ENCODE results near the gene ERICH6B. TPM values are rescaled to one million over a fixed set of nuclear protein-coding genes. Genes with fewer than 3 reads are reported as not detected.

ERICH6B gene
- total RNA-seq, 1 experiment from 2014 or later: not detected

- Histone ChIP-seq H3K27ac (ENCODE audit: low read length) (peak overlapping the region; percentile 19; the same call in 1 of the 2 replicates), H3K36me3 (ENCODE audit: insufficient read depth, low read length) (peaks cover 43% of the 10 kb centered on the region), H3K4me1 (ENCODE audit: low read length) (peaks cover 10% of the 10 kb centered on the region), H3K9me3 (ENCODE audit: low read length) (no peaks in the 10 kb centered on the region), H4K20me1 (ENCODE audit: insufficient read depth, low read depth, low read length) (no peaks in the 10 kb centered on the region), H3K9me2 (replicated peaks; ENCODE audit: insufficient read depth, low read length) (no peaks in the 10 kb centered on the region), H3K4me2 (ENCODE audit: low read depth, low read length, poor library complexity, severe bottlenecking) (no peak overlapping the region), H2AFZ (ENCODE audit: low read length) (no peak overlapping the region), H3K9ac (ENCODE audit: low read length) (no peak overlapping the region), H3K4me3 (ENCODE audit: low read length) (no peak overlapping the region), H3K79me2 (ENCODE audit: low read length) (peaks cover 13% of the 10 kb centered on the region), H3K27me3 (ENCODE audit: low read length) (no peaks in the 10 kb centered on the region)
- no peak for DNase-seq
These were observed 114.4 kb downstream of the ERICH6B start for GRCh38 chr13:45501175-45501526.

GRCh38 chr13:45500492-45501174 is 114.9 kb downstream of the ERICH6B start:
- Histone ChIP-seq H3K4me2 (ENCODE audit: low read depth, low read length, poor library complexity, severe bottlenecking) (no peak overlapping the region), H3K9ac (ENCODE audit: low read length) (no peak overlapping the region), H3K36me3 (ENCODE audit: insufficient read depth, low read length) (peaks cover 43% of the 10 kb centered on the region), H3K4me1 (ENCODE audit: low read length) (peaks cover 10% of the 10 kb centered on the region), H3K27ac (ENCODE audit: low read length) (peak overlapping the region; percentile 19; the same call in 1 of the 2 replicates), H2AFZ (ENCODE audit: low read length) (no peak overlapping the region), H3K9me3 (ENCODE audit: low read length) (no peaks in the 10 kb centered on the region), H3K79me2 (ENCODE audit: low read length) (peaks cover 13% of the 10 kb centered on the region), H3K27me3 (ENCODE audit: low read length) (no peaks in the 10 kb centered on the region), H3K9me2 (replicated peaks; ENCODE audit: insufficient read depth, low read length) (no peaks in the 10 kb centered on the region), H4K20me1 (ENCODE audit: insufficient read depth, low read depth, low read length) (no peaks in the 10 kb centered on the region), H3K4me3 (ENCODE audit: low read length) (no peak overlapping the region)
- DNase-seq: no peak

DNA sequence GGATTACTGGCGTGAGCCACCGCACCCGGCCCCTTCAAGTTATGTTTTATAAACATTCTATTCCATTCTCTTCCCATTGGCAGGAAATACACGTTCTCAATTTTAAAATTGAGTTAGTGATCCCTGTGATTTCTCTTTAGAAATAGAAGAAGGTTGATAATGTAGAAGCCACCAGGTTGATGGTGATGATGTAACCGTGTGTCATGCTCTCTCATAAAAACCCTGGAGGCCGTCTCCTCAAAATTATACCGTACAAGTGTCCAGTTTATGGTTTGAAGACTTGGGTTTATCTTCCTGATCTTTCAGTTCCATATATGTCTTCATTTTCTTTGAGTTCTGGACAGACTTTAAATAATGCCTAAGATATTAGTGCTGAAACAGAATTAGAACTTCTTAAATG is 118.6 kb downstream of the ERICH6B start:
- peaks cover 9% of the 10 kb centered on the region for H3K79me2 ChIP-seq (ENCODE audit: low read length)
- DNase-seq: no peak
- peaks cover 35% of the 10 kb centered on the region for H3K36me3 ChIP-seq (ENCODE audit: insufficient read depth, low read length)
- no peaks in the 10 kb centered on the region for H3K9me2 ChIP-seq (replicated peaks; ENCODE audit: insufficient read depth, low read length)
- no peak overlapping the region for H3K9ac ChIP-seq (ENCODE audit: low read length)
- H3K4me2 ChIP-seq (ENCODE audit: low read depth, low read length, poor library complexity, severe bottlenecking): no peak overlapping the region
- H2AFZ ChIP-seq (ENCODE audit: low read length): no peak overlapping the region
- H3K27me3 ChIP-seq (ENCODE audit: low read length): no peaks in the 10 kb centered on the region
- no peak overlapping the region for H3K4me3 ChIP-seq (ENCODE audit: low read length)
- no peaks in the 10 kb centered on the region for H3K9me3 ChIP-seq (ENCODE audit: low read length)
- peaks cover 10% of the 10 kb centered on the region for H3K4me1 ChIP-seq (ENCODE audit: low read length)
- H3K27ac ChIP-seq (ENCODE audit: low read length): no peak overlapping the region
- no peaks in the 10 kb centered on the region for H4K20me1 ChIP-seq (ENCODE audit: insufficient read depth, low read depth, low read length)

DNA sequence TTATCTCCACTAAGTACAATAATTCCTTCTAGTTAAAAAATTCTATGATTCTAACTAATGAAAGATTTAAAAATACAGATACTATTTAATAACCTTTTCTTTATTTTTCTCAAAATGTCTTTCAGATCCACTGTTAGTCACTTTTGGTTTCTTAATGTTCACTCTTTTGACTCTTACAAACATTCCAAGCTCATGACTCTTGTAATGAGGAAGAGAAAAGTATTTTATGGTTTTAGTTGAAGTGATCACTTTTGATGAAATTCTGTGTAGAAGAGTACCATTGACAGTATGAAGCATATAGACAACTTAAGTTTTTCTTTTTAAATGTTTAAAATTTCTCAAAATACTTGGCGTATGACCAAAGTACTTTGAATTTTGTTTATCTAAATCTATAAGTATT is 123.0 kb downstream of the ERICH6B start:
- Histone ChIP-seq H3K27me3 (ENCODE audit: low read length) (no peaks in the 10 kb centered on the region), H3K4me3 (ENCODE audit: low read length) (no peak overlapping the region), H4K20me1 (ENCODE audit: insufficient read depth, low read depth, low read length) (no peaks in the 10 kb centered on the region), H3K36me3 (ENCODE audit: insufficient read depth, low read length) (peaks cover 25% of the 10 kb centered on the region; the same call in 1 of the 2 replicates), H3K9me2 (replicated peaks; ENCODE audit: insufficient read depth, low read length) (no peaks in the 10 kb centered on the region), H3K9me3 (ENCODE audit: low read length) (no peaks in the 10 kb centered on the region), H3K9ac (ENCODE audit: low read length) (no peak overlapping the region), H3K79me2 (ENCODE audit: low read length) (no peaks in the 10 kb centered on the region), H3K27ac (ENCODE audit: low read length) (no peak overlapping the region), H3K4me1 (ENCODE audit: low read length) (no peaks in the 10 kb centered on the region), H3K4me2 (ENCODE audit: low read depth, low read length, poor library complexity, severe bottlenecking) (no peak overlapping the region), H2AFZ (ENCODE audit: low read length) (no peak overlapping the region)
- no peak for DNase-seq

Small RNAs within 50 kb of the gene (small RNA-seq; reads per million reads assigned to genes)
- gene RNA5SP27 (not detected), gene TIMM9P3 (not detected)

Other genes starting within 250 kb of the ERICH6B start
- 0.04 TPM in 1 of 2 replicates, not detected in the other for gene SLC25A30, start 197.4 kb downstream of the ERICH6B start, total RNA-seq (2014; rRNA removed; shearing (Covaris generic); ENCODE audit: low replicate concordance)
- 23.3 and 27.3 TPM in 2 replicates for gene COG3, start 150.8 kb downstream of the ERICH6B start, total RNA-seq (2014; rRNA removed; shearing (Covaris generic); ENCODE audit: low replicate concordance)
- not detected in 2 replicates for gene CBY2, start 86.6 kb upstream of the ERICH6B start, total RNA-seq (2014; rRNA removed; shearing (Covaris generic); ENCODE audit: low replicate concordance)
- gene SIAH3, start 236.0 kb upstream of the ERICH6B start, total RNA-seq (2014; rRNA removed; shearing (Covaris generic); ENCODE audit: low replicate concordance): not detected in 2 replicates

Measured in Karpas-422 (cell line).